Stimulated activated CD4-positive, alpha-beta T cell treated with anti-CD3 and anti-CD28 coated beads, Interleukin-2, amount 100 ng/mL, for 24 hours (primary cell): ENCODE results near the gene PAPLN.

Experiments used
- DNase-seq, 2 donors: peaks; one replicate each; pipeline ENCODE4 v3.0.0-alpha.2; 2020

Gene PAPLN

GRCh38 chr14:73248108-73248868 lies 11.0 kb downstream of the PAPLN start:
- DNase-seq, result no peak

GRCh38 chr14:73249108-73249507 lies 11.8 kb downstream of the PAPLN start:
- DNase-seq, result no peak

- DNase-seq, result no peak
Measured at GRCh38 chr14:73249564-73250316, 12.4 kb downstream of the PAPLN start.

- DNase-seq, result no peak
Measured at GRCh38 chr14:73250317-73250713, 13.0 kb downstream of the PAPLN start.

- no peak for DNase-seq
Measured at GRCh38 chr14:73250781-73251500, 13.6 kb downstream of the PAPLN start.

- no peak for DNase-seq
Measured at GRCh38 chr14:73251516-73252215, 14.4 kb downstream of the PAPLN start.

- no peak for DNase-seq
Measured at GRCh38 chr14:73252491-73253322, 15.4 kb downstream of the PAPLN start.

GRCh38 chr14:73253323-73253610 lies 16.0 kb downstream of the PAPLN start:
- DNase-seq, result no peak

- DNase-seq, result no peak
Measured at GRCh38 chr14:73253721-73254120, 16.4 kb downstream of the PAPLN start.

- DNase-seq, result no peak
Measured at GRCh38 chr14:73254247-73255004, 17.1 kb downstream of the PAPLN start.

GRCh38 chr14:73255005-73255400 lies 17.7 kb downstream of the PAPLN start:
- no peak for DNase-seq

GRCh38 chr14:73255693-73256225 lies 18.5 kb downstream of the PAPLN start:
- DNase-seq, result no peak

- DNase-seq, result no peak
Measured at GRCh38 chr14:73258076-73258475, 20.8 kb downstream of the PAPLN start.

- DNase-seq, result no peak
Measured at GRCh38 chr14:73258845-73259611, 21.7 kb downstream of the PAPLN start.

- DNase-seq, result no peak
Measured at GRCh38 chr14:73259837-73260236, 22.5 kb downstream of the PAPLN start.

- DNase-seq, result no peak
Measured at GRCh38 chr14:73260574-73260973, 23.3 kb downstream of the PAPLN start.

GRCh38 chr14:73261075-73261474 lies 23.8 kb downstream of the PAPLN start:
- DNase-seq, result no peak

- no peak for DNase-seq
Measured at GRCh38 chr14:73261520-73262426, 24.5 kb downstream of the PAPLN start.

GRCh38 chr14:73262427-73263183 lies 25.3 kb downstream of the PAPLN start:
- no peak for DNase-seq
